NCI-H446 treated with DMSO at 0.1 percent for 48 hours (cell line): ENCODE data around the gene INAVA.
"Not testable (repeated sequence)": the region's sequence is repeated elsewhere in the genome, so short reads cannot be mapped to it uniquely, and the experiment has no call there.

Source experiments
- DNase-seq: peaks from one replicate; lab custom pipeline; 2025; lab: John Stamatoyannopoulos, UW

INAVA gene

GRCh38 chr1:200919386-200919785 is 24.7 kb downstream of the INAVA start:
- DNase-seq, result no peak

GRCh38 chr1:200921571-200922110 is 26.9 kb downstream of the INAVA start:
- DNase-seq, result no peak

GRCh38 chr1:200922406-200922805 is 27.7 kb downstream of the INAVA start:
- no peak for DNase-seq

DNA sequence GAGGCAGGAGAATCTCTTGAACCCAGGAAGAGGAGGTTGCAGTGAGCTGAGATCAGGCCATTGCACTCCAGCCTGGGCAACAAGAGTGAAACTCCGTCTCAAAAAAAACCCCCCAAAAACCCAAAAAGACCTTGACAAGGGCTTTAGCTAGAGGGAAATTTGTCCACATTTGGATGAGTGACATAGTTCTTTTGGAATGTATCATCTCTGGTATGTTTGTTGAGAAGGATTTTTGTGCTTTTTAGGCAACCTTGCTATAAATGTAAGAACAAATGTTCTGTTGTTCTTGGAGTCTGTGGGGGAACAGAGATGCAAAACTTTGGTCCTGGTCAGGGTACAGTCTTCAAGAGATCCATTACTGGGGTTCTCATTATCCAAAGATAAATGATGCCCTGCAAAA is 28.9 kb downstream of the INAVA start:
- DNase-seq, result no peak

DNA sequence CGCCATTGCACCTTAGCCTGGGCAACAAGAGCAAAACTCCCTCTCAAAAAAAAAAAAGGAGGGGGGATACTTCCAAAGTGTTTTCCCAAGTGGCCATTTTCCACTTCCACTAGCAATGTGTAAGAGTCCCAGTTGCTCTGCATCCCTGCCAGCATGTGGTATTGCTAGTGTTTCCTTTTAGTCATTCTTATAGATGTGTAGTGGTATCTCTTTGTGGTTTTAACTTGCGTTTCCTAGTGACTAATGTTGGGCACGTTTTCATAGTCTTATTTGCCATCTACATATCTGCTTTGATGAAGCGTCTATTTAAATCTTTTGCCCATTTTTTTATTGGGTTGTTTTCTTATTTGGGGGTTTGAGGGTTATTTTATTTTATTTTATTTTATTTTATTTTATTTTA is 31.1 kb downstream of the INAVA start:
- DNase-seq, result no peak

DNA sequence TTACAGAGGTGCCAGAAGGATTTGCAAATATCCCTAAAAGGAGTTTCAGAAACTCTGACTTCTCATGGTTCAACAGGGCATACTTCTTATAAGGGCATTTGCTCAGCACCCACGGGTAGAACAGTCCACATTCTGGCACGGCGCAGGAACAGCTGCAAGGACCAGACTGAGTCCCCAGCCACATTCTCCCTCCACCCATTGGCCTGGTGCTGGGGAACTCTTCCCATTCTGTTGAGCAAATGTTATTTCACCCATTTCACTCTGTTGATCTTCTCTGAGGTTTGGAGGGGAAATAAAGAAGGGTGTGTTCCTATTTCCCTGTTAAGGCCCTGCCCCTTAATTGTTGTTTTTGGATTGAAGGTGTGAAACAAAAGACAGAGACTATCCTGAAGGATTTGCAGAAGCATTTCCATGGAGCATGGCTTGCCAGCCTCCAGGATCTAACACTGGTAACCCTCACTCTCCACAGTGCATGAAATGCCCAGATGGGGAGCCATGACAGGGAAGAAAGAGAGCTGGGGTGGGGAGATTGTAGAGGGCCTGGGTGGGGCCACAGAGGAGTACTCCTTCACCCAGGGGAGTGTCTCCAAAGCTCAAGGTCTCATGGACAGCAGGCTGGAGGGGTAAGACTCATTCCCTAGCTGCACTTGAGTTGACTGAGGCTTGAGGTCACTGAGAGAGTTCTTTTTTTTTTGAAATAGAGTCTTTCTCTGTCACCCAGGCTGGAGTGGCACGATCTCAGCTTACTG is 35.0 kb downstream of the INAVA start:
- no peak for DNase-seq

- DNase-seq, result not testable (repeated sequence)
Observed at GRCh38 chr1:200930285-200930684, 35.6 kb downstream of the INAVA start.

- no peak for DNase-seq
Observed at GRCh38 chr1:200931776-200932175, 37.1 kb downstream of the INAVA start.

DNA sequence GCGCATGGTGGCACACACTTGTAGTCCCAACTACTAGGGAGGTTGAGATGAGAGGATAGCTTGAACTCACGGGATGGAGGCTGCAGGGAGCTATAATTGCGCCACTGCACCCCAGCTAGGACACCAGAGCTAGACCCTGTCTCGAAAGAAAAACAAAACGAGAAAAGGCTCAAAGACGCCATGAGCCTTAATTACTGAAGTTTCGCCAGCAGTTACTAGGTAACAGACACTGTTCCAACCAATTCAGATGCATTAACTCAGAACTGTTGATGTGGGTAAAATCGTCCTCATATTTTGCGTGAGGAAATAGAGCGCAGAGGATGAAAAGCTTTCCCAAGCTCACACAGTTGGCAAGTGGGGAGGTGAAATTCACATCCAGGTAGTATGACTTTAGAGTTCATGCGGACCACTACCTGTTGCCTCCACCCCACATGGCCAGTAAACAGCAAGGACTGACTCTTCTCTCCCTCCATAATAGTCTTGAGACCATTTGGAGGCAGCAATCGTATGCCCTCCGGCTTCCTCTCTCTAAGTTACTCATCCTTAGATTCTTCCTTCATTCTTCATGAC is 40.1 kb downstream of the INAVA start:
- no peak for DNase-seq

DNA sequence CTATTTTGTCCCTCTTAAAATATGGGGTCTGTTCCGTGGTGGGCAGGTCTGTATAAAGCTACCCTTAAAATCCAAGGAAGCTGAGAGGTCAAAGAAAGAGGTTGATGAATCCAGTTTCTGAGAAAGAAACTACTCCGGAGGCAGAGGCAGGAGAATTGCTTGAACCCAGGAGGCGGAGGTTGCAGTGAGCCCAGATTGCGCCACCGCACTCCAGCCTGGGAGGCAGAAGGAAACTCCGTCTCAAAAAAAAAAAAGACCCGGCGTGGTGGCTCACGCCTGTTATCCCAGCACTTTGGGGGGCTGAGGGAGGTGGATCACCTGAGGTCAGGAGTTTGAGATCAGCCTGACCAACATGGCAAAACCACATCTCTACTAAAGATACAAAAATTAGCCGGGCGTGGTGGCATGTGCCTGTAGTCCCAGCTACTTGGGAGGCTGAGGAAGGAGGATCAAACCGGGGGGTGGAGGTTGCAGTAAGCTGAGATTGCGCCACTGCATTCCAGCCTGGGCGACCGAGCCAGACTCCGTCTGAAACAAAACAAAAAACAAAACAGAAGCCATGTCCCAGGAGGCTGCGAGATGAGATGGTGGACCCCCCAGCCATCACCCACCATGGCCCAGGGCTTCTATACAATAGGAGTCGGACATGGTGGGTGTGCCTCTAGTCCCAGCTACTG is 40.7 kb downstream of the INAVA start:
- not testable (repeated sequence) for DNase-seq

GRCh38 chr1:200938955-200939354 is 44.3 kb downstream of the INAVA start:
- DNase-seq, result no peak

- no peak for DNase-seq
Observed at GRCh38 chr1:200945111-200945510, 50.4 kb downstream of the INAVA start.

DNA sequence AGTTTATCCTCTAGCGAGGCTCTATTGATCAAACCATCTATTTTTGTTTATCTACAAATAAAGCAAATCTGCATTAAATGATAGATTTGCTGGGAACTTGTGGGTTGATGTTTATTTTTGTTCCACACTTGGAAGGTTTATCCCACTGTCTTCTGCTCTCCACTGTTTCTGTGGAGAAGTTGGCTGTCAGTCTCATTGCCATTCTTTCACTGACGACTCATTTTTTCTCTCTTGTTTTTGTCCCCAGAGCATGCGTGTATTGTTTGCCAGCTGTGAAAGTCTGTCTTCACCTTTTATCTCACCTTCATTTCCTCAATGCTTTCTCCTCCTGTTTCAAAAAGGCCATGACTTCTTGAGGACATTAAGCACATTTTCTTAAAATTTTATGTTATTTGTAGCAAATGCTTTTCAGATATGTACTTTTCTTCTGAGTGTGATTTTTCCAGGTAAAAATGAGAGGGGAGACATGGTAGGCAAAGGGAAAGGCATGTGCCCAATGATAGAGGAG is 52.4 kb downstream of the INAVA start:
- DNase-seq, result no peak

GRCh38 chr1:200949626-200950025 is 54.9 kb downstream of the INAVA start:
- no peak for DNase-seq

DNA sequence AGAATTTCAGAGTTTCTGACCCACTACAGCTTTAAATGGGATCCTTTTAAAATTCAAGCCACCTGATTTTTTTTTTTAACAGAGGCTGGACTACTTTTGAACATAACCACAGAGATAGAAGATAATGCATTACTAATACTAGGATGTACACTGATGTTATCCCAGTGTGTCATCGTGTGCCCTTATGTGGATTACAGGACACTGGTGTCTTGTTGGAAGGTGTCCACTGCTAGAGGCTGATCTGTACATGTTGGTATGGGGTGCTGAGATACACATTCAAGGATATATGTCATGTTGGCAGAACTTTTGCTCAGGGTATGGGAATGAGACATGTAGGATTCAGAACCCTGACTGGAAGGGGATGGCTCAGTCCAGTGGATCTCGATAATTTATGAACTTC is 56.3 kb downstream of the INAVA start:
- no peak for DNase-seq

GRCh38 chr1:200954434-200954833 is 59.7 kb downstream of the INAVA start:
- DNase-seq, result no peak

- no peak for DNase-seq
Observed at GRCh38 chr1:200958597-200958996, 63.9 kb downstream of the INAVA start.

- no peak for DNase-seq
Observed at GRCh38 chr1:200959411-200959921, 64.8 kb downstream of the INAVA start.

GRCh38 chr1:200960236-200960947 is 65.7 kb downstream of the INAVA start:
- no peak for DNase-seq

DNA sequence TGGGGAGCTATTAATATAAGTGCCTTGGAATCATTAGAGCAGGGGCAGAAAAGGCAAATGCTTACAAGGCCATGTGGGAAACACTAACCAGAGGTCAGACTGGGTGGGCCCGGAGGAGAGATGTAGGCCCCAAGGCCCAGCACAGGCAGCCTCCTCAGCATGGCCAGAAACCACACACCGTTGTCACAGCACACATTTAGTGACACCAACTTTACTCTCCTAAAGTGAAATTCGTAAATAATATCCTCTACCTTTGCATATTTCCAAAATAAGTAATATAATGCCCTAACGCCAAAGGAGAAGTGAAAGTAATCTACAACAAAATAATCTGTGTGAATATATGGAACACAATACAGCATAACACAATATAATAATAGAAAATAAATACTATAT is 66.2 kb downstream of the INAVA start:
- DNase-seq, result no peak

- DNase-seq, result not testable (repeated sequence)
Observed at GRCh38 chr1:200962151-200962550, 67.5 kb downstream of the INAVA start.

DNA sequence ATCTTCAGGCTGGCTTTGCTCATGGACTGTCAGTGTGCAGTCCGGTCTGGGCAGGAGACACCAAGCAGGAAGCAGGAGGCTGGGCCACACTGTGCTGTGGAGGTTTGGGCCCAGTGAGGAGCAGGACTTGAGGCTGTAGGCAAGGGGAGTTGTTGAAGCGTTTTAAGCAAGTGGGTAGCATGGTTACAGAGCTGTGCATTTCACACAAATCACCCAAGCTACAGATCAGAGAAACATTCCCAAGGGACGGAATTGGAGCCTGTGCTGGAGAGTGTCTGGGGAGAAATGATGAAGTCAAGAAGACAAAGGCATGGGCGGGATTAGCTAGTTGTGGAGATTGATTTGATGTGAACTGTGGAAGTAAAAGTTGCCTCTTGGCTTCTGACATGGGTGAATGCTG is 67.9 kb downstream of the INAVA start:
- DNase-seq, result no peak
